ENCODE data around the gene HSD17B14.

DNA sequence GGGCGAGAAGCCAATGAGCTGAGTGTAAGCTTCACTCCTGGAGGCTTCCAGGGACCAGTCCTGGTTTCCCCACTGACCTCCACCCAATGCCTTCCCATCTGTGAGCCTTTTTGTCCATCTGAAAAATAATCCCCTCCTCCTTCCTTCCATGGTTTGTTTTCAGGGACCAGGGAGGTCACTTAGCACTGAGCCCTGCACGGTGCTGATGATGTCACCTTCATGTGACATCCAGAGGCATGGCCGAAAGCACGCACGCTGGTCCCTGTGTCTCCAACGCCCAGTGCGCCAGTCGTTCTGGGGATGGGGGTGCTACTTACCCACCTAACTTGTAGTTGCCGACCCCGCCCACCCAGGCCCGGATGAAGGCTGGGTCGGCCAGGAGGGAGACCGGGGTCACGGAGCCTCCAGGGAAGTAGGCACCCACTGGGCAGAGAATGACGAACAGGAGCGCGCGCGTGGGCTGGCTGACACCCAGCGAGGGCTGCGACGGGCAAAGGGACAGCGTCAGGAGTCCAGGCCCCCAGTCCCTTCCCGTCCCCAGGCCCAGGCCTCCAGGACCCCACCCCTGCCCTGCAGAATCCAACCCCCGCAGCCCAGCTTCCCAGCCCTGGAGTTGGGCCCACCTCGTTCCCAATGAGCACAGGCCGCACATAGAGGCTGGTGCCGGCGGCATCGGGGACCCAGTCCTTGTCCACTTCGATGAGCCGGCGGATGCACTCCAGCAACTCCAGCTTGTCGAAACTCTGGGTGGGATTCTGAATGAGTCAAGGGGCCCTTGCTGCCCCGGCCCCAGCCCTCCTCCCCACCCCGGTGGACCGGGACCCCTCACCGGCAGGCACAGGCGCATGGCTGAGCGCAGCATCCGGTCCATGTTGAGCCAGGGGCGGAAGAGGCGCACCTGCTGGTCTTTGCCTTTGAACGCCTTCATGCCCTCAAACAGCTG, 36.7 kb downstream of the HSD17B14 start:
- TF ChIP-seq GABPA (IDR thresholded peaks at IDR 0.05; ENCODE audit: low read depth), result no peak
- no peak for TF ChIP-seq CTCF (IDR thresholded peaks at IDR 0.05)
- TF ChIP-seq TCF12 (IDR thresholded peaks at IDR 0.05), result no peak
- TF ChIP-seq, protein P1, sequence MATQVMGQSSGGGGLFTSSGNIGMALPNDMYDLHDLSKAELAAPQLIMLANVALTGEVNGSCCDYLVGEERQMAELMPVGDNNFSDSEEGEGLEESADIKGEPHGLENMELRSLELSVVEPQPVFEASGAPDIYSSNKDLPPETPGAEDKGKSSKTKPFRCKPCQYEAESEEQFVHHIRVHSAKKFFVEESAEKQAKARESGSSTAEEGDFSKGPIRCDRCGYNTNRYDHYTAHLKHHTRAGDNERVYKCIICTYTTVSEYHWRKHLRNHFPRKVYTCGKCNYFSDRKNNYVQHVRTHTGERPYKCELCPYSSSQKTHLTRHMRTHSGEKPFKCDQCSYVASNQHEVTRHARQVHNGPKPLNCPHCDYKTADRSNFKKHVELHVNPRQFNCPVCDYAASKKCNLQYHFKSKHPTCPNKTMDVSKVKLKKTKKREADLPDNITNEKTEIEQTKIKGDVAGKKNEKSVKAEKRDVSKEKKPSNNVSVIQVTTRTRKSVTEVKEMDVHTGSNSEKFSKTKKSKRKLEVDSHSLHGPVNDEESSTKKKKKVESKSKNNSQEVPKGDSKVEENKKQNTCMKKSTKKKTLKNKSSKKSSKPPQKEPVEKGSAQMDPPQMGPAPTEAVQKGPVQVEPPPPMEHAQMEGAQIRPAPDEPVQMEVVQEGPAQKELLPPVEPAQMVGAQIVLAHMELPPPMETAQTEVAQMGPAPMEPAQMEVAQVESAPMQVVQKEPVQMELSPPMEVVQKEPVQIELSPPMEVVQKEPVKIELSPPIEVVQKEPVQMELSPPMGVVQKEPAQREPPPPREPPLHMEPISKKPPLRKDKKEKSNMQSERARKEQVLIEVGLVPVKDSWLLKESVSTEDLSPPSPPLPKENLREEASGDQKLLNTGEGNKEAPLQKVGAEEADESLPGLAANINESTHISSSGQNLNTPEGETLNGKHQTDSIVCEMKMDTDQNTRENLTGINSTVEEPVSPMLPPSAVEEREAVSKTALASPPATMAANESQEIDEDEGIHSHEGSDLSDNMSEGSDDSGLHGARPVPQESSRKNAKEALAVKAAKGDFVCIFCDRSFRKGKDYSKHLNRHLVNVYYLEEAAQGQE (IDR thresholded peaks at IDR 0.05; ENCODE audit: low read depth, low read length), result no peak
- TF ChIP-seq USF2 (IDR thresholded peaks at IDR 0.05; ENCODE audit: borderline replicate concordance, low read depth, low read length), result no peak
